GM21619 (cell line): ENCODE data around the gene TUBA1B.
A peak's percentile ranks its signal among the peaks of the same experiment; 100 is the strongest.
"Not testable (repeated sequence)": the region's sequence is repeated elsewhere in the genome, so short reads cannot be mapped to it uniquely, and the experiment has no call there.

Experiments used
- ATAC-seq: cut with Tn5 transposase; IDR thresholded peaks from one replicate; pipeline ENCODE4 v1.9.1; 2021; ENCODE audit not compliant: unreplicated experiment

Gene TUBA1B

GRCh38 chr12:49131051-49131893 is at the start of gene TUBA1B:
TUBA1B (minus strand) TSS chr12:49131395; CDS start chr12:49131300, 95 bp downstream.
- ATAC-seq, result peak; percentile 59

DNA sequence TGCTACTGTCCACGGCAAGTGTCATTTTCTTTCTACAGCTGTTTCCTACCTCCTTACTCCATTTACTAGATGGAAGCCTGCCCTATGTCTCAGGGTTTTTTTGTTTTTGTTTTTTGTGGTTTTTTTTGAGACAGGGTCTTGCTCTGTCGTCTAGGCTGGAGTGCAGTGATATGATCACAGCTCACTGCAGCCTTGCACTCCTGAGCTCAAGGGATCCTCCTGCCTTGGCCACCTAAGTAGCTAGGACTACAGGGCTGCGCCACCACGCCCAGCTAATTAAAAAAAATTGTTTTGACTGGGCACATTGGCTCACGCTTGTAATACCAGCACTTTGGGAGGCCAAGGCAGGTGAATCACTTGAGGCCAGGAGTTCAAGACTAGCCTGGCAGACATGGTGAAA is 43.0 kb upstream of the TUBA1B start:
- ATAC-seq, result no peak

- no peak for ATAC-seq
Measured at GRCh38 chr12:49170924-49171323, 39.7 kb upstream of the TUBA1B start.

GRCh38 chr12:49165114-49165513 is 33.9 kb upstream of the TUBA1B start:
- ATAC-seq, result no peak

- not testable (repeated sequence) for ATAC-seq
Measured at GRCh38 chr12:49161901-49162300, 30.7 kb upstream of the TUBA1B start.

GRCh38 chr12:49161092-49161795 is 30.0 kb upstream of the TUBA1B start:
- ATAC-seq, result no peak

DNA sequence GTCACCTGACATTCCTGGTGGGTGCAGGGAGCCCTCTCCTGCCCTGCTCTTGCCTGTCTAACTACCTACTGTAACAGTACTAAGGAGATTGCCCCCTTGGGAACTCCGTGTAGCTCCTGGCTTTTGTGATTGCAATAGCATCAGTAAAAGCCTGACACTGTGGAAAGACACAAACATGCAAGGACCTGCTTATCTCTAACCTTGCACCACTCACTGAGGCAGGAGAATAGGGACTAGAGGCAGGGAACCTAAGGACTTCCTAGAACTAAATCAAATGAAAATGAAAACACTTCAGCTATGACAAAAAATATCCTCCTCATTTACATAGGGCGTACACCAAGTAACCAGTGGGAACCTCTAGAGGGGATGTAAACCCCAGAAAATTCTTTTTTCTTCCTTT is 29.2 kb upstream of the TUBA1B start:
- no peak for ATAC-seq

GRCh38 chr12:49154221-49154620 is 23.0 kb upstream of the TUBA1B start:
- no peak for ATAC-seq

GRCh38 chr12:49147384-49147783 is 16.2 kb upstream of the TUBA1B start:
- no peak for ATAC-seq

DNA sequence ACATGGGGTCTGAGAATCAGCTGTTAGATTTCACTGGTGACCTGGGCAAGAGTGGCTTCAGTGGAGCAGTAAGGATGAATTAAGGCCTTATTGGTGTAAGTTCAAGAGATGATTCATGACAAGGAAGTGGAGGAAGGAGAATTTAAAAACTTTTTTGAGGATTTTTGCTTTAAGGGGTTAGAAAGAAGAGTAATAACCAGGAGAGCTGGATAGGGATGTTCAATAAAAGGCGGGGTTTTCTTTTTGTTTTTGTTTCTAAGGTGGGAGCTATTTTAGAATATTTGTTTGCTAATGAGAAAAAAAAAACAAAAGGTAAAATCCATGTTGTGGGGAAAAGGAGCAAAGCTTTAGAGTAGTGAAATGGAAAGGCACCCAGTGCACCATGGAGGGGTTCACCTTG is 15.2 kb upstream of the TUBA1B start:
- ATAC-seq, result no peak

- no peak for ATAC-seq
Measured at GRCh38 chr12:49144384-49144783, 13.2 kb upstream of the TUBA1B start.

GRCh38 chr12:49138999-49139398 is 7.8 kb upstream of the TUBA1B start:
- no peak for ATAC-seq

DNA sequence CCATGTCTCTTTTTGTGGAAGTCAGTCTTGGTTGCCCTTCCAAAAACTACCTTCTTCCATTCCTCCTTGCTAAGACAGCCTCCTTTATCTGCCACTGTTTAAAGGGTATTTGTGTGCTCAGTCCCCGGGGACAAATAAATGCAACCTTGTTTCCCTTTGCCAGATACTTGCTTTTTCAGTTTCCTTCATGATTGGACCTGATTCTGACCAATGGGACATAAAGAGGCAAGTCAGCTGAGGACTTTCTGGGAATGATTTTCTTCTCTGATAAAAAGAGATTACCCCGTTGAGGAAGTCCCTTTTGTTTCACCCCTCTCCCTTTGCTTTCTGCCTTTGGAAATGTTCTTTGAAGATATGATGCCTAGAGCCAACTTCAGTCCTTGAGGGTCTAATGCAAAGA is 7.4 kb upstream of the TUBA1B start:
- ATAC-seq, result no peak

GRCh38 chr12:49137476-49137875 is 6.3 kb upstream of the TUBA1B start:
- no peak for ATAC-seq

DNA sequence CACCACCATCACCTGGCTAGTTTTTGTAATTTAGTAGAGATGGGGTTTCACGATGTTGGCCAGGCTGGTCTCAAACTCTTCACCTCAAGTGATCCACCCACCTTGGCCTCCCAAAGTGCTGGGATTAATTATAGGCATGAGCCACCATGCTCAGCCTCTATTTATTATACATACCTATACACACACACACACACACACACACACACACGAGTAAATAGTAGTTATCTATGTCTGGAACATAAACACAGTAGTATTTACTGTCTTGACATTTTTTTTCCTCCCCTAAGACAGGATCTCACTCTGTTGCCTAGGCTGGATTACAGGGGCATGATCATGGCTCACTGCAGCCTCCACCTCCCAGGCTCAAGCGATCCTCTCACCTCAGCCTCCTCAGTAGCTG is 5.8 kb upstream of the TUBA1B start:
- ATAC-seq, result not testable (repeated sequence)

DNA sequence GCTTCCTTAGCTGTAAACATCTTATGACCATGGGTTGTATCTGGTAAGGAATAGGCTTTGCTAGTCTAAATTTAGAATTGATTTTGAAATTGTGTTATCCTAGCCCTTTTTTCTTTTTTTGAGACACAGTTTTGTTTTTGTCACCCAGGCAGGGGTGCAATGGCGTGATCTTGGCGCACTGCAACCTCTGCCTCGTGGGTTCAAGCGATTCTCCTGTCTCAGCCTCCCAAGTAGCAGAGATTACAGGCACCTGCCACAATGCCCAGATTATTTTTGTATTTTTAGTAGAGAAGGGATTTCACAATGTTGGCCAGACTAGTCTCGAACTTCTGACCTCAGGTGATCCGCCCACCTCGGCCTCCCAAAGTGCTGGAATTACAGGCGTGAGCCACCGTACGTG is 2.4 kb upstream of the TUBA1B start:
- ATAC-seq, result no peak

GRCh38 chr12:49133014-49133413 is 1.8 kb upstream of the TUBA1B start:
- ATAC-seq, result no peak

GRCh38 chr12:49131894-49132461 is 783 bp upstream of the TUBA1B start:
- no peak for ATAC-seq

DNA sequence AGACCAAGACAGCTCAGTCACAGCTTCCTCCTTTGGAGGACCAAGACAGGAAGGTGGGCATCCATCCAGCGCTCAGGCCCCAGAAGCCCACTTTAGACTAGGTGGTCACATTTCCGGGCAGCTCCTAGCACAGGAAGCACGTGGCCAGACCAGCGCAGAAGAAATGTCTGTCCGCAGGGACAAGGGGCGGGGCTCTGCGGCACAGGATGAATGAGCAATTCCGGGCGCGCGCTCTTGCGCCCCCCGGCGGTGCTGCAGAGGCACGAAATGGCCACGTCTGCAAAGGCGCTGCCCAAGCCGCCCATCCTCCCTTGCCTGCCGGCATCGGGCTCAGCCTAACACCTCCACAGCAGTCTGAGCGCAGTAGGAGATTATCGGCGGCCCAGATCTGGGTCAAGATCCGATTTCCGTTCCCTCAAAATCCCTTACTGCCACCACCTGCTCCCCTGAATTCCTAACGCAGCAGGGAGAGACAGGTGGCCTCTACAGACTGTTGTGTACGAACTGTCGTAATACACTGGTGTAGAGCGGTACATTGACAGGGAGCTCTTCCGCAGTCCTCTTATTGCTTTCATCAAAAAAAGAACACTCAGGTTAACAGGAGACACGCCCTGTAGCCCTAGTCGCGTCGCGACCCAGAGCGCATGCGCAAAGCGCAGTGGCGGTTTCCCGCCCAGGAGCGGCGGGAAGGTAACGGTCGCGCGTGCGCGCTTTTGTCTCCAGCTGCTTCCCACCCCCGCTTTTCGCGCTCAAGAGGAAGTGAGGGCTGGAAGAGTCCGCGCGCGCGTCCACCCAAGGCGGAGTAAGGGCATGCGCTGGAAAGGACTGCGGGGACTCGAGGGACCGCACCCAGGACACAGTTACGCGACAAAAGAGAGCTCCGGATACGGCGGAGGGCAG is 794 bp downstream of the TUBA1B start:
- peak; percentile 49 for ATAC-seq

DNA sequence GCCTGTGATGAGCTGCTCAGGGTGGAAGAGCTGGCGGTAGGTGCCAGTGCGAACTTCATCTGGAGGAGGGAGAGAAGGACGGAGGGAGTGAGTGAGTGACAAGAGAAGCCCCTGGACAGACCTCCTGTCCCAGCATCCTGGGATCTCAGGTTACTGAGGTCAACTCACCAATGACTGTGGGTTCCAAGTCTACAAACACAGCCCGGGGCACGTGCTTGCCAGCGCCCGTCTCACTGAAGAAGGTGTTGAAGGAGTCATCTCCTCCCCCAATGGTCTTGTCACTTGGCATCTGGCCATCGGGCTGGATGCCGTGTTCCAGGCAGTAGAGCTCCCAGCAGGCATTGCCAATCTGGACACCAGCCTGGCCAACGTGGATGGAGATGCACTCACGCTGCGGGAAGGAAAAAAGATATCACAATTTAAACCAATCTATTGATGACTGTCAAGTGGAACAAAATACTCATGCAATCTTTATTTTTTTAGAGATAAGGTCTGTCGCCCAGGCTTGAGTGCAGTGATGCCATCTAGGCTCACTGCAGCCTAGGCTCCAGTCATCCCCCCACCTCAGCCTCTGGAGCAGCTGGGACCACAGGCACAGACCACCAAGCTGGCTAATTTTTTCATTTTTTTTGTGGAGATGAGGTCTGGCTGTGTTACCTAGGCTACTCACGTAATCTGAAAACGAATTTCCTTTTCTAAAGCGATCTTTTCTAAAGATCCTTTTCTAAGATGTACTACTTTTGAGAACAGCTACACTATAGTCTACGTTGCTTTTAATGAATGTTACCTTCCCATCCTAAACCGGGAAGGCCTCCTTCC is 1.7 kb downstream of the TUBA1B start:
- ATAC-seq, result no peak
